ENCODE data around the gene ST6GALNAC2.

DNA sequence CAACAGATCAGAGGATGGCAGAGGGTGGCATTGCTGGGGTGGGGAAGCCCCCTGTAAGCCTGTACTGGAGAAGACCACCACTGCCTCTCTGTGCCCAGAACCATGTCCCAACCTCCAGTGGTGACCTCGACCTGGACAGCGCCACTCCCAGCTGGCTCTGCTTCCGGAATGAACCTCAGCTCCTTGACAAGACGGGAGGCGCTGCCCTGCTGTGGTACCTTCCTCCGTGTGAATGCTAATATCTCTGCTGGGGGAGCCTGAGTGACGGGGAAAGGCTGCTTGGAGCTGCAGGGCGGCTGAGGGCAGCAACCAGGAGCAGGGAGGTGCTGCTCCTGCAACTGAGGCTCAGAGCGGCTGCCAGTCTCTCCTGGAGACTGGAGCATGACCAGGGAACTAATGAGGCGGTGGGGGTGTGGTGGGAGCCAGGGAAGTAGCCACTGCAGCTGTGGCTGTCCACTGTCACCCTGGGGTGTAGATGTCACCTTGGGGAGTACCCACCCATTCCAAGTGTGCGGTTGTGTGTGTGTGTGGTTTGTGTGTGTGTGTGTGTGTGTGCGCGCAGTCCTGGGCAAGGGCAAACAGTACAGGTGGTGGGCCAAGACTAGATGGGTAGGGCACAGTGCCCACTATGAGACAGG lies 39.6 kb downstream of the ST6GALNAC2 start:
- TF ChIP-seq CTCF (IDR thresholded peaks at IDR 0.05), result no peak
- TF ChIP-seq POLR2AphosphoS5 (IDR thresholded peaks at IDR 0.05), result no peak
- no peak for TF ChIP-seq POLR2A (IDR thresholded peaks at IDR 0.05)
